CD4-positive, alpha-beta T cell treated with Interleukin-2 at 100 ng/mL for 4 hours (primary cell): ENCODE results near the gene INPP4A.

Source experiments
- DNase-seq: peaks from one replicate; pipeline ENCODE4 v3.0.0-alpha.2; 2020; ENCODE audit warnings: low spot score

INPP4A gene

GRCh38 chr2:98564541-98565132 lies 120.0 kb downstream of the INPP4A start:
- no peak for DNase-seq

GRCh38 chr2:98565286-98565860 lies 120.7 kb downstream of the INPP4A start:
- DNase-seq: no peak

GRCh38 chr2:98565941-98566340 lies 121.3 kb downstream of the INPP4A start:
- DNase-seq: no peak

- DNase-seq: no peak
Observed at GRCh38 chr2:98568161-98568956, 123.7 kb downstream of the INPP4A start.

GRCh38 chr2:98569197-98569793 lies 124.6 kb downstream of the INPP4A start:
- DNase-seq: peak; percentile 68

- no peak for DNase-seq
Observed at GRCh38 chr2:98569915-98570314, 125.3 kb downstream of the INPP4A start.

GRCh38 chr2:98570356-98570755 lies 125.7 kb downstream of the INPP4A start:
- DNase-seq: no peak

GRCh38 chr2:98571121-98571701 lies 126.6 kb downstream of the INPP4A start:
- no peak for DNase-seq

- no peak for DNase-seq
Observed at GRCh38 chr2:98571796-98572195, 127.1 kb downstream of the INPP4A start.

GRCh38 chr2:98572211-98572610 lies 127.6 kb downstream of the INPP4A start:
- no peak for DNase-seq

GRCh38 chr2:98572676-98573075 lies 128.0 kb downstream of the INPP4A start:
- DNase-seq: no peak

GRCh38 chr2:98573426-98573825 lies 128.8 kb downstream of the INPP4A start:
- DNase-seq: no peak

- DNase-seq: no peak
Observed at GRCh38 chr2:98576666-98577312, 132.1 kb downstream of the INPP4A start.

- DNase-seq: no peak
Observed at GRCh38 chr2:98577313-98577712, 132.7 kb downstream of the INPP4A start.

- no peak for DNase-seq
Observed at GRCh38 chr2:98578231-98578630, 133.6 kb downstream of the INPP4A start.

- DNase-seq: no peak
Observed at GRCh38 chr2:98579926-98580325, 135.3 kb downstream of the INPP4A start.

- no peak for DNase-seq
Observed at GRCh38 chr2:98580656-98581284, 136.1 kb downstream of the INPP4A start.

GRCh38 chr2:98582523-98582922 lies 137.9 kb downstream of the INPP4A start:
- DNase-seq: no peak

- no peak for DNase-seq
Observed at GRCh38 chr2:98583276-98583675, 138.6 kb downstream of the INPP4A start.

GRCh38 chr2:98583816-98584618 lies 139.4 kb downstream of the INPP4A start:
- DNase-seq: no peak

- no peak for DNase-seq
Observed at GRCh38 chr2:98585386-98585785, 140.7 kb downstream of the INPP4A start.
